GM19468 (cell line): ENCODE data around the gene SYCE3.
A peak's percentile ranks its signal among the peaks of the same experiment; 100 is the strongest.
"Not testable (repeated sequence)": the region's sequence is repeated elsewhere in the genome, so short reads cannot be mapped to it uniquely, and the experiment has no call there.

ENCODE experiments used
- ATAC-seq: cut with Tn5 transposase; IDR thresholded peaks from one replicate; pipeline ENCODE4 v1.9.1; 2021; ENCODE audit warnings: mild to moderate bottlenecking, moderate library complexity, moderate number of reproducible peaks; ENCODE audit not compliant: unreplicated experiment; ENCODE audit errors: extremely low read depth

The SYCE3 gene

DNA sequence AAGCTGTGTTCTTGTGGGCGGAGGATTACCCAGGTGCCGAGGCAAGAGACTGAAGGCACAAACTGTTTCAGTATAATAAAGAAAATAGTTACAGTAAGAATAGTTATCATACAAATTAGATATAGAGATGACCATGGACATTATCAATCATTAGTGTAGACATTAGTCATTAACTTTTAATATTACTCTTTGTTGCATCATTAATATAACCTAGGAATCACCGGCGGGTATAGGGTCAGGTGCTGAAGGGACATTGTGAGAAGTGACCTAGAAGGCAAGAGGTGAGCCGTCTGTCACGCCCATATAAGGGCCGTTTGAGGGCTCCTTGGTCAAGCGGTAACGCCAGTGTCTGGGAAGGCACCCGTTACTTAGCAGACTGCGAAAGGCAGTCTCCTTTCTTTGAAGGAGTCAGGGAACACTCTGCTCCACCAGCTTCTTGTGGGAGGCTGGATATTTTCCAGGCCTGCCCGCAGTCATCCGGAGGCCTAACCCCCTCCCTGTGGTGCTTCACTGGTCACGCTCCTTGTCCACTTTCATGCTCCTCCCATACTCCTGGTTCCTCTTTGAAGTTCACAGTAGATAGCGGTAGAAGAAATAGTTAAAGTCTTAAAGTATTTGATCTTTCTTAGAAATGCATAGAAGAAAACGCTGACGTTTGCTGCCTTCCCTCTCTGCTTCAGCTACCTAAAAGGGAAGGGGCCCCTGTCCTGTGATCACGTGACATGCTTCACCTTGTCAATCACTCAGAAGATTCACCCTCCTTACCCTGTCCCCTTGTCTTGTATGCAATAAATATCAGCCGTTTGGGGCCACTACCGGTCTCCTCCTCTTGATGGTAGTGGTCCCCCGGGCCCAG is 28.6 kb downstream of the SYCE3 start:
- ATAC-seq: not testable (repeated sequence)

DNA sequence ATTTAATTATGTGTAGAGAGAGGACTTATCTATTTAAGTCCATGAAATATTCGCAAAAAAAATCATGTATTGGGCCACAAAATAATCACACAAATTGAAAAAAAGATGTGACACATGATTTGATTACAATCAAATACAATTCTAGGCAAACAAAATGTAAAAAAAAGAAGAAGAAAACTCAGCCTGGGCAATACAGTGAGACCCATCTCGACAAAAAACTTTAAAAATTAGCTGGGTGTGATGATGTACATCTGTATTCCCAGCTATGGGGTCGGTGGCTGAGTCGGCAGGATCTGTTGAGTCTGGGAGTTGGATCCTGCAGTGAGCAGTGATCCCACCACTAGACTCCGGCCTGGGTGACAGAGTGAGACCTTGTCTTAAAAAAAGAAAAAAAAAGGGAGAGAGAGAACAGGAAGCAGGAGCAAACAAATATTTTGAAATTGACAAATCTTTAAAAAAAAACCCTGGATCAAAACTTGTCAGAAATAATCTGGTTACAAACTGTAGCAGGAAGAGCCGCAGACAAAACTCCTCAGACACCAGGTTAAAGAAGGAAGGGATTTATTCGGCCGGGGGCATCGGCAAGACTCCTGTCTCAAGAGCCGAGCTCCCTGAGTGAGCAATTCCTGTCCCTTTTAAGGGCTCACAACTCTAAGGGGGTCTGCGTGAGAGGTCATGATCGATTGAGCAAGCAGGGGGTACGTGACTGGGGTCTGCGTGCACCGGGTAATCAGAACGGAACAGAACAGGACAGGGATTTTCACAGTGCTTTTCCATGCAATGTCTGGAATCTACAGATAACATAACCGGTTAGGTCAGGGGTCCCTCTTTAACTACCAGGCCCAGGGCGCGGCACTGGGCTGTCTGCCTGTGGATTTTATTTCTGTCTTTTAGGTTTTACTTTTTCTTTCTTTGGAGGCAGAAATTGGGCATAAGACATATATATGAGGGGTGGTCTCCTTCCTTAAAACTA is 29.6 kb downstream of the SYCE3 start:
- ATAC-seq: no peak

DNA sequence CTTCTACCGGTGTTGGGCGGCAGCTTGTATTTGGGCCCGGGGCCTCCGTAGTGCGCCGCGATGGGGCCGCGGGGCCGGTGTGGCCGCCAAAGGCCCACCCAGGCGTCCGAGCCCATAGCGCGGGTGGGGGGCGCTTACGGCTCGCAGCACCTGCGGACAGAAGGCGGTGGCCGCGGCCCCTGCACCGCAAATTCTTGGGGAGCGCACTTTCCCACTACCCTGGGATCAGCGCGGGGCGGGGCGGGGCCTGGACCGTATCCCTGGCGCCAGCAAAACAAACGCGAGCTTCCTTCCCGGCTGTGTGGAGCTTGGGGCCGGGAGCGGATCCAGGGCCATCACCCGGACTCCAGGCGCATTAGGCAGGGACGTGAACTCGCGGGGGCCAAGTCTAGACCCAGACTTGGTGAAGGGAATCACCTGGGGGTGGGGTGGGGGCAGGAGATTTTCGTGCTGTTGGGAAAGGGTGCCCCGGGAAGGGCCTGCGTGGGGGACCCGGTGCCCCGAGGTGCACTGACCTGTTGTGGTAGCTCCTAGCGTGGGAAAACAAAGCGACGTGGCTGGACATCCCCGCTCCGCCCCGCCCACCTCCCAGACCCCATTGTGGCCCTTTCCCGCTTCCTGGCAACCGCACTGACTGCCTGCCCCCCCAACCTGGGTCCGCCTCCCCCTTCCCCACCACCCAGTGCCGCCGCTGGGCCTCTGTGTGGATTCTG is 30.6 kb downstream of the SYCE3 start:
- ATAC-seq: no peak

DNA sequence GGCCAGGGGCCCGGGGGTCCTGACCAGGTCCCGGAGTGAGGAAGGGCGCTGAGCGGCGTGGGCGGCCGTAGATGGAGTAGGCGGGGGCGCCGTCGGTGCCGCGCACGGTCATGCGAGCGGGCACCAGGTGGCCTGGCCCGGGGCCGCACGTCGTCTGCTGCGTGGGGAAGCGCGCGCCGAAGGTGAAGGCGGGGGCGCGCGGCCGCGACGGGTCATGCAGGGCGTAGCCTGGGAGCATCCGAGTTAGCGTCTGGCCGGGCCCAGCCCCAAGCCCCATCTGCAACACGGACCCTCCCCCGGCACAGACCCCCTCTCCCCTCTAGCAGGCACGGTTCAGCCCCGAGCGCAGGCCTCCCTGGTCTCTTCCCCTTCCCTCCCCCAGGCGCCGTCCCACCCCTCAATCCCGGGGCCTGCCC is 31.2 kb downstream of the SYCE3 start:
- ATAC-seq: no peak

DNA sequence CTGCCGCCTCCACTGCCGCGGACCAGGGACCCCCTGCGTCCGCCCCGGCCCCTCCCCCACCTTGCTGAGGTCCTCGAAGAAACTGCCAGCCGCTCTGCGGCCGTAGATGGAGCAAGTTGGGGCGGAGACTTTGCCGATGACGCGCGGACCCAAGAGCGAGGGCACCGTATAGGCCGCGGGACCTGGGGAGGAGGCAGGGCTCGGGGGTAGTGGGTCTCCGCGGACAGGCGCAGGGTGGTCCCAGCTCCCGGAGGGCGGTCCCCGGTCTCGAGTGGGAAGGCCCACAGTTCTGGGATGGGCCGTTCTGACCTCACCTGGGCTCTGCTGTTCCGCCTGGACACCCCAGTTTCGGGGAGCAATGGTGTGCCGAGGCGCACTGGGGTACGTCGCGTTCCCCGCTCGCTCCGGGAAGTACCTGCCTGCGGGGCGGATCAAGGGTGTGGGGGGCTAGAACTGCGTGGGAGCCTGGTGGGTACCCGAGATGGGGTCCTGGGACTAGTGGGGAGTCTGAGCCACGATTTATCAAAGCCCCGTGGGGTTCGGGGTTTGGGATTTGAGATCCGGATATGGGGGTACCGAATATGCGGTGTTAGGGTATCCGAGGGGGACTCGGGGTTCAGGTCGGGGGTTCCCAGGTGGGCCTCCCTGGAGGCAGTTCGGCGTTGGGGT is 31.7 kb downstream of the SYCE3 start:
- ATAC-seq: no peak

DNA sequence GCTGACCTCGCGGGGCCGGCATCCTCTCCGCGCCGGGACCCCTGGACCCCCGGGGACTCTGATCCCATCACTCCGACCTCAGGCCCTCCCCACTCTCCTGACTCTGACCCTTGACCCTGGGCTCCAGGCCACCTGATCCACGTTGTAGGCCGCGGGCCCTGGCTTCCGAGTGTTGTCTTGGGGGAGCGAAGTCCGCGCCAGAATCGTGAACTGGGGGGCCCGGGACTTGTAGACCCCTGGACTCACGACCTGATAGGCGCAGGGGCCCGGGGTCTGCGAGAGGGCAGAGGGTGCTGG is 32.2 kb downstream of the SYCE3 start:
- no peak for ATAC-seq

DNA sequence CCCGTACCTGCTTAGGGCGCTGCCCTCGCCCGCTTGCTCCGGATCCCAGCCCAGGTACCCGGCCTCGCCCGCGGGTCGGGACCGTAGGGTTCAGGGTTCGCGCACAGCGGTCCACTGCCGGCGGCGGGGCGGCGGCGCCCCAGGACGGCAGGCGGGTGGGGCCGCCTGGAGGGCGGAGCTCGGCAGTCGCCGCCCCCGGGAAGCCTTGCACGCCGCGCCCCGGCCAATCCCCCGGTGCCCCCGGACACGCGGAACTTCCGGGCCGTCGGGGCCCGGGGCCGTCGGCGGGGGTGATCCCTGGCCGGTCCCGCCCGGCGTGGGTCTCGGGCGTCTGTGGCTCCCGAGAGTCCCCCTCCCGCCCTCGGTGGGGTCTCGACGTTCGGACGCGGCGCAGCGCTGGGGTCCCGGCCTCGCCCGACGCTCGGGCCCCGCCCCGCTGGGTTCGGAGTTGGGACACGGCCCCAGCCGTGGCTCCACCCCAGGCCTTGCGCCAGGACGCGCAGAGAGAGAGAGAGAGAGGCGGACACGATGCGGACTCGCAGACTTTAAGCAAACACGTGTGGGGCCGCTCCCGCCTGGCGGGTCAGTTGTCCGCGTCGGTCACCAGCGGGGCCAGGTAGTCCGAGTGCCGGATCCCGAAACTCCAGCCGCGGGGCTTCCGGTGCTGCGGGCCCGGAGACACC is 32.7 kb downstream of the SYCE3 start, which contains the start of gene TYMP:
TSS of gene TYMP (minus strand) at position 116 of the 683 bp plus-strand sequence. CDS start 303 bp downstream, outside the sequence.
- ATAC-seq: no peak

DNA sequence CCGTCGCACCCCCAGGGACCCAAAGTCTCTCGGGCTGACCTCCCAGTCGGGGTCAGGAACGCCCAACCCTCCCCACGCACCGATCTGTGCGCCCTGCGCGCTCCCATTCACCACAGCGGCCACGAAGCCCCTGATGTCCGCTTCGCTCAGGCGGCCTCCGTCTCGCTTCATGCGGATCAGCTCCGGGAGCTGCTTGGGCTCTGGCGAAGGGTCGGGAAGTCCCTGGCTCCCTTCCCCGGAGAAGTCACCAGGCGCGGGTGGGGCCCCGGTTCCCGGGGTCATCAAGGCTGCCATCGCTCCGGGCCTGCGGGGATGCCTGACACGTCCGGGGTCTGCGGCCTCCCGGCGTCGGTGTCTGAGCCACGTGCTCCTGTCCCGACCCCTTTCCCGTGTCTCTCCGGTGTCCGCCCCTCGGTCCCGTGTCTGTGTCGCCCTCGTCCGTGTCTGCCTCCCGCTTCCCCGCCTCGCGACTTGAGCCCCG is 33.3 kb downstream of the SYCE3 start:
- no peak for ATAC-seq

DNA sequence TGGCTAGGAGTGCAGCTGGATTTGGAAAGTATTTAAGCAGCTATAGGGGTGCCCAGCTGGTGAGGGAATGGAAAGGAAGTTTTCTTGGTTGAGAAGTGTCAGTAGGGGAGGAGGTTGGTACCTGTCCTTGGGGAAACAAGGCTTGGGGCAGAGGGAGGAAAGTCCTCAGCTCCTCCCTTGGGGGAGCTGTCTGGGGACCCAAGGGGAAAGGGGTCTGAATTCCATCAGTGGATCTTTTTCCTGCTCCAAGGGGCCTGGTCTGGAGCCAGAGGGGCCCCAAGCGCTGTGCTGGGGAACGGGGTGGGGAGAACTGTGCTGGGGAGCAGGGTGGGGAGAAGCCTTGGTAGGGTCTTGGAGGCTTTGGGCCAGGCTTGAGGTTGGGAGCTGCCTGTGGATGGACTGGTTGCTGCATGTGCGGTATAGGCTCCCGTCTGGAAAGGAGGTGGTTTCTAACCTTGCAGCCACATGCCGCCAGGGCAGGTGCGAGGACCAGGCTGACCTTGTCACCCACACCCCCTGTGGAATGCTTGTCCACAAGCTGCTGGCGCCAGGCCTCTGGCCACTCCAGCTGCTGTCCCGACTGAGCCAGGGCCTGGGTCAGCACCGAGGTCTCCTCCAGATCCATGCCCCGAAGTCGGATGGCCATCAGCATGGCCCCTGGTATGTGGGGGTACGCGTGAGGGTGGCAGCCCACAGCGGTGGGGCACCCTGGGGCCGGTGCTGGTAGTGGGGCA is 33.9 kb downstream of the SYCE3 start:
- no peak for ATAC-seq

DNA sequence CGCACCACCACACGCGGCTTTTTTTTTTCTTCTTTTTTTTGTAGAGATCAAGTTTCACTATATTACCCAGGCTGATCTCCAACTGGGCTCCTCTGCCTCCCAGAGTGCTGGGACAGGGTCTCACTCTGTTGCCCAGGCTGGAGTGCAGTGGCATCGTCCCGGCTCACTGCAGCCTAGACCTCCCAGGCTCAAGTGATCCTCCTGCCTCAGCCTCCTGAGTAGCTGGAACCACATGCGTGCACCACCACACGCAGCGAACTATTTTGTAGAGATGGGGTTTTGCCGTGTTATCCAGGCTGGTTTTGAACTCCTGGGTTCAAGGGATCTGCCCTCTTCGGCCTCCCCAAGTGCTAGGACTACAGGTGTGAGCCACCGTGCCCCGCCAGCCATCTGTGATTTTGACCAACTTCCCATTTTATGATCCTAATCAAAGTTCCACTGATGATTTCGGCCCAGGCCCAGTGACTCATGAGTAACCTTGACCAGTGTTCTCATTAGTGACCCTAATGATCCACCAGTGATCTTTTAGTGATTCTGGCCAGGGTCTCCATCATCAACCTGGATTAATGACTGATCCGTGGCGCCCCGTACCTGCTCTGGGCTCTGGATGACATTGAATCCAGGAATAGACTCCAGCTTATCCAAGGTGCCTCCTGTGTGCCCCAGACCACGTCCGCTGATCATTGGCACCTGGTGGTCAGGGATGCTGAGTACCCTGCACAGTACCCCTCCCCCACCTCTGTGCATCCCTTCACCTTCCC is 34.6 kb downstream of the SYCE3 start:
- no peak for ATAC-seq

DNA sequence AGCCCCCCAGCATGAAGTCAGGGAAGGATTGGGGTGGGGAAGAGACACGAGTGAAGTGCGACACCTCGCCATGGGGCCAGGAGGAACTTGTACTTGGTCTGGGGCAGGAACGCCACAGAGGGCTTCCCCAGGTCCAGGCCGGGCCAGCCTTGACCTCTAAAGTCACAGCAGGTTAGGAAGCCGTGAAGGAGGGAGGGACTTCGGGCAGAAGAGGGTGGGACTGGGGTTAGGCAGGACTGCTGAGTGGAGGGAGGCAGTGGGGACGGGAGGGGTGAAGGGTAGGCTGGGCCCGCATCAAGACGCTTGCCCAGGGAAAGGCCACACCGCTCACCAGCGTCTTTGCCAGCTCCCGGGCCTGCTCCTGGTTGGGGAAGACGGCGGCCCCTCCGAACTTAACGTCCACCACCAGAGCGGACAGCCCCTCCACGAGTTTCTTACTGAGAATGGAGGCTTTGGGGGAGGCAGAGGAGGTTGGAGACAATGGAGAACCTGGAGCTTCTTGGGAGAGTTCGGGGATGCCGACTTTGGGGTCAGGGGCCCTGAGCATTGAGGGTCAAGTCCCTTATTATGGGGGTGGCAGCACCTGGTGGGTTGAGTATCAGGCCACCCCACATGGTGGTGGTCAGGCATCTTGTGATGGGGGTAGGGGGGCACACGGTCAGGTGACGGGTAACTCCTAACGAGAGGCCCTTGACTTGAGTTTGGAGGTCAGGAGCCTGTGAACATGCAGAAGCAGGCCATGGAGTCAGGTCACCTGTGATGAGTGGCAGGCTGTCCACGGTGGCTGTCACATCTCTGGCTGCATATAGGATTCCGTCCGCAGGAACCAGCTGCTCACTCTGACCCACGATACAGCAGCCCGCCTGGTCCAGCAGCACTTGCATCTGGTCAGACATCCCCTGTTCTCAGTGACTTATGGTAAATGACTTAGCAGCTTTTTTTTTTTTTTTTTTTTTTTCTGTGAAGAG is 35.6 kb downstream of the SYCE3 start:
- ATAC-seq: no peak

DNA sequence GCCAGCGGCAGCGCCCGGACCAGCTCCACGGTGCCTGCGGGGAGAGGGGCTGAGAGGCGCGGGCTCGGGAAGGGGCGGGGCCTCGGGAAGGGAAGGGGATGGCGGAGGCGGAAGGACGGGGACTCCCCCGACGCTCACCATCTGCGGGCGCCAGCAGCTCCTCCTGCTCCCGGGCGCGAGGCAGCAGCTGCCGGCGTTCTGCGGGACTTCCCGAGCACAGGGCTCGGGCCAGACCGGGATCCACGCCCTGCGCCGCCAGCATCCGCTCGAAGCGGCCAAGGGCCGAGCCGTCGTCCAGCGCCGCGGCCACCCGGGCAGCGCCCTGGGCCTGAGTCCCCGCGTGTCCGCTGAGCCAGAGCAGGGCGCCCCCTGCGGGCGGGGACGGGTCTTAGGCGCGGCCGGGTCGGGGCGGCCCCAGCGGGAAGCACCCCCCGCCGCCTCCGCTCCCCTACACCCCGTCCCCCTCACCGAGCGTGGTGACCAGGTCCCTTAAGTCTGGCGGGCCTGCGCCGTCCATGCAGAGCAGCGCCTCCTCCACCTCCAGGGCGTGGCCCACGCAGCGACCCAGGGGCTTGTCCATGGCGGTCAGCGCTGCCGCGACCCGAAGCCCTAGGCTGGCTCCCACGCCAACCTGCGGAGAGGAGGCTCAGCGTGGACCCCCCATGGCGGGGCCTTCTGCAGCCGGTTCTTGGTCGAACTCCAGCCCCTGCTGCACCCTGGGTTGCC is 36.4 kb downstream of the SYCE3 start:
- peak; percentile 2 for ATAC-seq

DNA sequence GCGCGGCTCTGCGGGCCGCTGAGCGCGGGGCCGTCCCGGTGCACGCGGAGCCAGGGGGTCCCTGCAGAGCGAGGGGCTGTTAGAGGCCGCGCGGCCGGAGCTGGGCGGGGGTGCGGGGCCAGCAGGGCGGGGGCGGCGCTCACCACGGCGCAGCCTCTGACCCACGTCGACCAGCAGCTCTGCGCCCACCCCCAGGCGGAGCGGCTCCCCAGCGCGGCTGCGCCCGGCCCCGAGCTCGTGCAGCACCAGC is 36.9 kb downstream of the SYCE3 start:
- ATAC-seq: no peak

DNA sequence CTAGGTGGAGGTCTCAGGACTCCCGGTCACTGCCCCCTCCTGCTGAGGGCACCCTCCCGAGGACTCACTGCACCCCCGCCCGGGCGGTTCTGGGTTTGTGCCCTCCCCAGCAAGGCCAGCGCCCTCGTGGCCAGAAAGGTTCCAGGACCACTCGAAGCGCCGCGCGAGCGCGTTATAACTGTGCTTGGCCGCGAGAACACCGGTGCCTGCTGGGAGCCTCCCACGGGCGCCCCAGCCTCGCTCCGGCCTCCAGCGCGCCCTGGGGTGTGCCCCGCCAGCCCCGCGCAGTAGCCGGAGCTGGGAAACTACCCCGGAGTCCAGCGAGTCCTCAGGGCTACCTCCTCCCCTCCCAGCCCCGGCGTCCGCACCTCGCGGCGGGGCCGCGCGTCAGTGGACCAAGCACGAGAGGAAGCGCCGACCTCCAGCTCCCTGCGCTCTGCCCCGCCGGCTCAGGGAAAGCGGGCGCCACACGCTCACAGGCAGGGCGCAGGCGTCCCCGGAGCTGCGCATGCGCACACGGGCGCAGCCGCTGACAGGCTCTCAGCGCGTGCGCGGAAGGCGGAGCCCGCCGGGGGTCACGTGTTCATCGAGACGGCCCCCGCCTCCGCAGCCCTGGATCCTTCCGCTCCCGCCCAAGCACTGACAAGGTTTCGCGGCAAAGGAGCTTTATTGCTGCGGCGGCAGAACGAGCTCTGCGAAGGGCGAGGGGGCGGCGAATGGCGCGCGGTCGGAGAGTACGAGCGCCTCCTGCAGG is 37.4 kb downstream of the SYCE3 start, which contains the start of gene SCO2:
TSS of gene SCO2 (minus strand) at position 495 of the 754 bp plus-strand sequence. CDS start 1,187 bp downstream, outside the sequence.
- peak; percentile 15 for ATAC-seq

DNA sequence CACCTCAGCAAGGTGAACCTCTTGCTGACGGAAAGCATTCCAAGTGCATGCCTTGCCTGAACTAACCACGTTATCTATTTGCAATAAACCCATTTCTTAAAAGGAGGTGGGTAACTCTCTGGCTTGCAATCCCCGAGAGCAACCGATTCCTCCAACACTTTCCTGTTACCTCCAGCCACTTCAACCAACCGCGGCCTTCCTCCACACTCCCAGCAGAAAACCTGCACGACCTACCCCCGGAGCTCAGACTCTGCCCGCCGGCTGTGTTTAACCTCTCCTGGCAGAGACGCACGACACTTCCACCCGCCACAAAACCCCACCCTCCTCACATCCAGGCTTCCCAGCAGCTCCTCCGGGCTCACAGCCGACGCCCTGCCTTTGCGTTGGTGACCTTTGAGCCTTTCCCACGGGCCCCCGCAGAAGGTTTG is 38.0 kb downstream of the SYCE3 start:
- no peak for ATAC-seq
